Skeletal muscle satellite cell (primary cell): ENCODE results near the gene COX8A.

Experiments
- small RNA-seq: library from RNA; depleted of rRNA; stranded (forward); fragments of <200 nt; gene quantifications from one replicate; pipeline ENCODE3, GENCODE V24; 2012

The COX8A gene

Small RNA genes lying within 50 kb of the gene (small RNA-seq; reads per million reads assigned to genes)
- 0.42 reads per million for gene RNU6-45P
